HG02885 (cell line): Measurements from ENCODE around the gene MTPN.

Experiments used
- ATAC-seq: cut with Tn5 transposase; IDR thresholded peaks from one replicate; pipeline ENCODE4 v1.9.1; 2021; ENCODE audit warnings: mild to moderate bottlenecking; ENCODE audit not compliant: unreplicated experiment, poor library complexity

Gene MTPN

GRCh38 chr7:135930565-135931461, 46.3 kb downstream of the MTPN start:
- no peak for ATAC-seq

- no peak for ATAC-seq
These were observed 47.4 kb downstream of the MTPN start for GRCh38 chr7:135929722-135930141.

DNA sequence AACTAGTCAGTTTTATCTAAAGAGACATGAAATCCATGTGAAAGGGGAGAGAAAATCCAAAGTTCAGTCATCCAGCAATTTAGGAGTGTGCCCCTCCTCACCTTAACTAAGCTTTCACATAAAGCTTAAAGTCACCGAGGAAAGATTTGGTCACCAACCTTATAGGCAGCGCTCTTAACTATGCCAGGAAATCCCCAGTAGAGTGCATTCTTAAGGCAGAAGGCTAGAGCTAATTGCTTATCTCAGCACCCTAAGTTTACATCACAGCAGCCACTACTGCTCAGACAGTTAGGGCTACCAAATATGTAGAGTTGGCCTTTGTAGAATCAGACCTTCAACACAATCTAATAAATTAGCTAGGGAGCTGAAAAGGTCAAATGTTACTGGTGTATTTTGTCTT, 47.9 kb downstream of the MTPN start:
- ATAC-seq: no peak

DNA sequence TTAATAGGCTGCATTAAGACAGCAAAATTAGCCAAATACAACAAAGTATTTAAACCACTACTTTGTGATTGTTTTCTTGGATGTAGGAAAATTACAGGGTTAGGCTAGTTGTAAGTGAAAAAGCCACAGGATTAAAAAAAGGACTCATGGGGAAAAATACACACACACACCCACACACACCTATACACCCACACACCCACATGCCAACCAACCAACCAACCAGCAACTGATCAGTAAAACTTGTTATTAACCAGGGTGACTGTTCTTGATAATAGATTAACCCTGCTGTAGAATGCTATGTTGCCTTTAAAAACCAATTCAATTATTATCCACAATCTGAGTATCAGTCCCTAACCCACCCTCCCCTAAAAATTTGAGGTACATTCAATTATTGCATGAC, 49.0 kb downstream of the MTPN start:
- no peak for ATAC-seq

DNA sequence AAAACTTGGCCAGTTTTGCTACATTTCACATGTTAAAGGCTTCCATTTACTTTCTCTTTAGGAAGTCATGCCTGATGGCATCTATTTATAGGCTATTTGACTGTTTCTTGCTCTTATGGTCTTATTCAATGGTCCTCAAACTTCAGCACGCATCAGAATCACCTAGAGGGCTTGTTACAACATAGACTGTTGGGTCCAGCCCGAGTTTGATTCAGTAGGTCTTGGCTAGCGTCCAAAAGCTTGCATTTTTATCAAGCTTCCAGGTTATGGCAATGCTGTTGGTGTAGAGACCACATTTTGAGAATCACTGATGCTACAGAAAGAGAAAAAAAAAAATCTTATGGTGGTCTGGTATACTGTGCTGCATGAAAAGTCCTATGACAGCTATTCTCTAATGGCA, 51.9 kb downstream of the MTPN start:
- no peak for ATAC-seq

GRCh38 chr7:135924302-135924701, 52.9 kb downstream of the MTPN start:
- ATAC-seq: no peak

DNA sequence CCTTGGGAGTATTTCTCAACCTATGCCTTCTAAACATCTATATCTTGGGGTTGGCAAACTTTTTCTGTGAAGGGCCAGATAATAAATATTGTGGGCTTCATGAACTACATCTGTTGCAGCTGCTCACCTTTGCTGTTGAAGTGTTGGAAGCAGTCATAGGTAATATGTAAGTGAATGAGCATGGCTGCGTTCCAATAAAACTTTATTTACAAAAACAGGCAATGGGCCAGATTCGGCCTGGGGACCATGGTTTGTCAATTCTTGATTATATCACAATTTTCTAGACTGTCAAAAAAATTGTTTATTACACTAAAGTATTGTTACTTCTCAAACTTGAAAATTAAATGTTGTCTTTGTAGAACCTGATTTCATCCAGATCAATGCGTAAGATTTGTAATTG, 54.9 kb downstream of the MTPN start:
- no peak for ATAC-seq

DNA sequence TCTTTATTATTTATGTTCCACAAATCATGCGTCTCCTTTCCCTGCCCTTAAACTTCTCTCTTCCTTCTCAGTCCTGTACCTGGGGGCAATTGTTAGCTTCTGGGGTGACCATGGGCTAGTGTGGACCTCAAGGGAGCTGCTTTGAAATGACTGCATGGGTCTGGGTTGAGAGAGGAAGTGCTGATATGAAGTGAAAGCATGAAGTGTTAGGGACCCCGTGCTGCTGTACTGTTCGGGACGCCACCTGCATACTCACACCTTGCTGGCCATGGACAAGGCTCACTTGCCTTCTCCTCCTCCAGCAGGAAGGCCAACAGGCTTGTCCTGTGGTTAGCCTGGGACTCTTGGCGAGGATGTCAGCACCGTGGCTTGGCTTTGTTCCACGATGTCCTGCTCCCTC, 56.7 kb downstream of the MTPN start:
- ATAC-seq: peak; percentile 72

GRCh38 chr7:135919071-135919841, 57.9 kb downstream of the MTPN start:
- no peak for ATAC-seq

- no peak for ATAC-seq
These were observed 59.0 kb downstream of the MTPN start for GRCh38 chr7:135918134-135918533.

DNA sequence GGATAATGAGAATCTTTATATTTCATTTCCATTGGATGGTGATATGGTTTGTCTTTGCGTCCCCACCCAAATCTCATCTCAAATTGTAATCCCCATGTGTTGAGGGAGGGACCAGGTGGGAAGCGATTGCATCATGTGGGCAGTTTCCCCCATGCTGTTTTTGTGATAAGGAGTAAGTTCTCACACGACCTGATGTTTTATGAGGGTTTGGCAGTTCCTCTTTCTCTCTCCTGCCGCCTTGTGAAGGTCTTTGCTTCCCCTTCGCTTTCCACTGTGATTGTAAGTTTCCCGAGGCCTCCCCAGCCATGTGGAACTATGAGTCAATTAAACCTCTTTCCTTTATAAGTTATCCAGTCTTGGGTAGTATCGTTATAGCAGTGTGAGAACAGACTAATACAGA, 59.4 kb downstream of the MTPN start:
- ATAC-seq: no peak

- ATAC-seq: no peak
These were observed 62.8 kb downstream of the MTPN start for GRCh38 chr7:135914346-135914745.

GRCh38 chr7:135913404-135913803, 63.8 kb downstream of the MTPN start:
- no peak for ATAC-seq

- no peak for ATAC-seq
These were observed 66.1 kb downstream of the MTPN start for GRCh38 chr7:135911099-135911498.

DNA sequence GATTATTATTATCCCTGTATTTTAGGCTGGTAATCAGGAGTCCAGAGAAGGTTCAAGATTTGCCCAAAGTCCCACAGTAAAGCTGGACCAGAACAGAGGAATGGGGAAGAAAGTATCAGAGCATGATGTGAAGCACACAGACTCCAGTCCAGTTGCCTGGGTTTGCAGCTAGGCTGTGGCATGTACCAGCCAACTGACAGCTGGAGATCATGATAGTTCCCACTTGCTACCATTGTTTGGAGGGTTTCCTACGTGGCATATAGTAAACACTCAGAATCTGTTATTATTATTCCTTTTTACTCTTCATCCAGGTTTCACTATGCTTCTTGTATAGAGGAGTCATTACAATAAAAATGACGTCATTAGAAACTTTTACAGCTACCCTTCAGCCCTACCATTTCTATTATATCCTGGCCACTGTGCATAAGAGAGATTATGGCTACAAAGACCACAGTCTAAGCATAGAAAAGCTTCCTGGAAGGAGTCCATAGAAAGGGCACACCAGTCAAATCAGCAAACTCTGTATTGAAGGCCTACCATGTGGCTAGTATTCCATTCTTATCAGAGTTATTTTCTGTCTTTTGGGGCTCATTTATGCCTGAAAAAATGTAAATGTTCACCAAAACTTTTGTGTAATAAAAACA, 66.6 kb downstream of the MTPN start:
- ATAC-seq: no peak

DNA sequence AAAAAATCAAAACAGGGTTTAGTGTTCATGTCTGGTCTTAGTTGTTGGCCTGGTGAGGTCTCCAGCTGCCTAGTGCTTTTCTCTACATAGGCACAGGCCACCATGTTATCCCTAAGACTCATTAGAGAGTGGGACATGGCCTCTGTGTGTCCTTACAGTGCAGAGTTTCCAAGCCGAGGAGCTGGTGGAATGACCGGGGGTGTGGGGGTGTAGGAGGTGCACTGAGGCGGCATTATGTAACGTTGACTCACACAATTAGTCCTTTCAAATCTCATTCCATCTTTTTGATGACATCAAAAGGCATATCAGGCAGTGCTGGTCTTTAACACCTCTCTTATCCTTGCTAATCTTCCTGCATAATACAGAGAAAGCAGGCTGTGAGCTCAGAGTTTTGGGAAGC, 71.3 kb downstream of the MTPN start:
- no peak for ATAC-seq

DNA sequence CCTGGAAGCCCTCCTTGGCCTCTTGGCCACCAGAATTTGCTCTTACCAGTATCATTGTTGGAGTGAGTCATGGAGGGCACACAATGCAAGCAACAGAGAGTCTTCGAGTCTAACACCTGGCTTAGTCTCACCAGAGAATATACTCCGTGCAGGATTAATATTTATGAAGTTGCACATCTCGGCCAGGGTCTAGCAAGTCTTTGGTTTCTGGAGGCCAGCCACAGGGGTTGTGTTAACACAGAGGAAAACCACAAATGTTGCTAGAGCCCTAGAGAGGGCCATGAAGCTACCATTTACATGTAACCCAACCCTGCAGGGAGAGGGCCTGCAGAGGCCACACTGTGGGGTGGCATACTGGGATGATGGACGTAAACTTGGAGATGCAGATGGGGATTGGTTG, 71.8 kb downstream of the MTPN start:
- ATAC-seq: no peak

DNA sequence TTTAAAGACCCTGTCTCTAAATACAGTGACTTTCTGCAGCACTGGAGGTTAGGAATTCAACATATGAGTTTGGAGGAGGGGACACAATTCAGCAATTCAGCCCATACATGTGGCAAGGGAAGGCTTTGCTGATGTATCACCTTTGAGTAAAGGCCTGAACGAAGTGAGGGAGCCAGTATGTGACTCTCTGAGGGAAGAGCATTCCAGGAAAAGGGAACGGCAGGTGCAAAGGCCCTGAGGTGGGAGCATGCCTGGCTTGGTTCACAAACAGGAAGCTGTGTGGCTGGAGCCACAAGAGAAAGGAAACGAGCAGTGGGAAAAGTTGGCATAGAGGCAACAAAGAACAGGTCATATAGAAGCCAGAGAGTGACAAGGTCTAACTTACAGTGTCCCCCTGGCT, 72.9 kb downstream of the MTPN start:
- ATAC-seq: no peak

GRCh38 chr7:135901585-135902540, 75.3 kb downstream of the MTPN start:
- no peak for ATAC-seq

DNA sequence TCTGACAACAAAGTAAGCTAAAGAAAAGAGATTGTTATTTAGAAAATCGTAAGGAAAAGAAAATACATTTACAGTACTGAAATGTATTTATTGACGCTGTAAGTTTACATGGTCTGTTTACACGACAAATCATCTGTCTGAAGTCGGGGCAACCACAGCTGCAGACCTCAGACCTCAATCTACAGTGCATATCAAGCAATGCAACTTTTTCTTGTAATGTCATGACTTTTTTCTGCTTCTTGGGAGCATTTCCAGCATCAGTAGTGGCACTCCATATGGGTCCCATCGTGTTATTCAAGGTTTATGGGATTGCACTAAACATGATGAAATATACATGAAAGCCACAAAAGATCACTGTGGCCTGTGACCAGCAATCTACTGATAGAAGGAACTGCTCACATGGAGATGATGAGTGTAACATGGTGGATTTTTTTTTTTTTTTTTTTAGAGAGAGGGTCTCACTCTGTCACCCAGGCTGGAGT, 77.1 kb downstream of the MTPN start:
- ATAC-seq: no peak
